A549 treated with AZD2906 at 1 μM for 4 hours (cell line): Measurements from ENCODE around the gene ICE1. TPM values are rescaled to one million over a fixed set of nuclear protein-coding genes. Genes with fewer than 3 reads are reported as not detected.

ENCODE experiments used
- total RNA-seq: library from RNA; stranded (reverse); fragments of 200-300 nt; extraction: Qiagen RNA extraction; gene quantifications from 5 replicates; pipeline ENCODE4 v1.2.3, GENCODE V29; 2022

The ICE1 gene, protein sequence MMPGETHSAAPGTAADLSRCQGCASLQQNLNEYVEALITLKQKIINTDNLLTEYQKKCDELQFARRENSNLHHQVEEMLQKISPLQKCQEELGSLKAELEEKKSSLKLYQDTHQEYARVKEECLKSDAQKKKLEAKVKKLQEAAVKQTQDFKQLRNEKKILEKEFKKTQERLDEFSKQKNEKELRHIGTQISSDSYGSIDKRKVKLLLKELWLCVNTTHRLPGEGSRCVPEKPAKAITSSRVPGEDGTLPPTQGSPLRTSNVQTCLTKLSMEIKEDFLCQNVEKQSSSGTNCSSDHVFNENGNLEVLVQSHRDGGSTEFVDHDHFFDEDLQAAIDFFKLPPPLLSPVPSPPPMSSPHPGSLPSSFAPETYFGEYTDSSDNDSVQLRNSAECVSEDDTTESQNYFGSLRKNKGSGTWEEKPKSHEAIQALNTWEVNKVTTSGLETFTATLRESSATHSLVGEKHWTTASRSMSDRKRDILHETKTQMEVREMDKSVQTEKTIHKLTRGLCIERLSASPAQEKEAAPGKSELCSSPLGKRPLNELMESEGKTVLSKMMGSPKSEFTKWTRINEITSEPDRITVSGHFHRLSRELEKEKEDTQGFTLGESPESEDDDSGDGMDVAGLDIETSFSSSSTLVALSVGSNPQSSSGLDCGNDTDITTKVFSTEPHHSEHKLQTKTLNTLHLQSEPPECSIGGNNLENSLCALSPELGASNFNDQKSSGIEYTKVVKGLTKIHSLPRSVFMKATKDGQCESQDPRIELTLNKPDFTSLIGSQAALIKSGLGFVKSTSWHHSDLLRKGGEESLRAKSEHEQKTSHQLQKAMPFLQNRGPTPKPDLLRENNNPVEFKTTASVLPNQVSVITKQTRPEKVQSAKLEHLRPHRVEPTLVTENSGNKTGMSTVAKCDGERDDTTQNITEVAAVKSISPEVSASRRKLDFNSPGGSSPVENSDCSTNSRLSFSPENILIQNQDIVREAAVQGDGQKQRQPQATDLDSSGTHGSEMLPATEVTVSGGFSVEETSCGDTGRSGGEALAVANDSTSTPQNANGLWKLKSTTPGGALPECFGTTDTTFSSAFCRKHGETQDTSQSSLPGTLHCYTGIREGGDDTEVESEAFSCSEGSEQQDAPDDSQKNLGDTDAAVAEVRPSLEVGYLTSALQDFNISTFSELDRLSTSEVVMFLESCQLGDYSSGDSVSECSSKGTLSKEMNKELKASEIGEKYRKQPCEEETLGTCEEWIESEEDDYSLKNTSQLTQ (N-terminal part only)
- total RNA-seq: 18.6 to 27.3 TPM (median 22.7 TPM) in 5 replicates

DNA sequence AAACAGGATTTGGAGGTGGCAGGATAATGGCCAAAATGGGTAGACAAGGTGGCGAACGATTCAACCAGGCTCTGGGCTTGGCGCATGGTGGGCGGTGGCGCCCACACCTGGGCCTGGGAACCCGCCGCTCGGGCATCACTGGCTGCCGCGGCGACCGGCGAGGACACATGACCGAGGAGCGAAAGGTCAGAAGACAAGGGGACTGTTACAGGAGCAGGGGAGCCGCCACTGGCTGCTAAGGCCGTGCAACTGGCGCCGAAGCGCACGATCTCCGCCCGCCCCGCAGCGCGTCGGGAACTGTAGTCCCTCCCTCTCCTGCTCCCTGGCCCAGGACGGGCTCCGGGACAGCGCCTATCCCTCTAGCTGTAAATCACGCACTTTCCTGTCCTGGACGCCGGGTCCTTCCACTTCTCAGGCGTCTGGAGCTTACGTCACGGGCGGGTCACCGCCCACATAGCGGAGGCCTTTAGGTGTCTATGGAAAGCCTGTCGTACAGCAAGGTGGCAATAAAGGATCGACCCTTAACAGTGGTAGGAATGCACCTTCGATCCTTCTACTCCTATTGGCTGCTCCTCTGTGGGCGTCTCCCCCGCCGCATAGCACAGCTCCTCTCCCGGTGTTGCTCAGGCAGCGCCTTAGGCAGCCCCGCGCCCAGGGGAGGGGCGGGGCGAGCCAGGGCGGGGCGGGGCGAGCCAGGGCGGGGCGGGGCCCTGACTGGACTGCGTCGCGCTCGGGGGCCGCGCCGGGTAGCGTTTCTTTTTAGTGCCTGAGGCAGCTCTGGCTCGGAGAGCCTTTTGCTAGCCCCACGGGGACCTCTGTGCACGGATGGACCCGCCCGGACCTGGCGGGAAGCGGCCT, at the start of gene ICE1:
Gene ICE1 (plus strand): TSS at position 717 of the 858 bp plus-strand sequence. CDS start 239 bp downstream, outside the sequence.

